Measurements from ENCODE around the gene SIRPG. TPM values are rescaled to one million over a fixed set of nuclear protein-coding genes. Genes with fewer than 3 reads are reported as not detected.

SIRPG gene
- total and polyA plus RNA-seq, 2 of the 8 experiments (the other 6 are each of a cell fraction or from before 2014, with no cell fraction given): 0.08 TPM; not detected in 1

DNA sequence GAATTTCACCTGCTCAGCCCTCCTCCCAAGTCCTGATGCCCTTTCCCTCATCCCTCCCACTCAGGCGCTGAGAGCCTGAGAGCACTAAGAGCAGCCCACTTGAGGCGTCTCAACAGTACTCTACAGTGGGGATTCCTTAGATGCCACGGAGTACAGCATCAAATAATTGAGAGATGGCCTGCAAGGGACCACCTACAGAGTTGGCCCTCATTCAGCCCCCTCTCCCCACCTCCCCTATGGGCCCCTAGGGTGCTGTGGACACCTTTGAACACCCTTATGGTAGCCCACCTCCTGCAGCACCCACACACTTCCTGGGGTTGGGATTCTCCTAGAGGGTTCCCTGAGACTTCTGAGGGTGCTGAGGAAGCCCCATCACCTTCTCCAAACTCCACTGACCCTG, 37.1 kb upstream of the SIRPG start (continued):
- TF ChIP-seq, protein P1, sequence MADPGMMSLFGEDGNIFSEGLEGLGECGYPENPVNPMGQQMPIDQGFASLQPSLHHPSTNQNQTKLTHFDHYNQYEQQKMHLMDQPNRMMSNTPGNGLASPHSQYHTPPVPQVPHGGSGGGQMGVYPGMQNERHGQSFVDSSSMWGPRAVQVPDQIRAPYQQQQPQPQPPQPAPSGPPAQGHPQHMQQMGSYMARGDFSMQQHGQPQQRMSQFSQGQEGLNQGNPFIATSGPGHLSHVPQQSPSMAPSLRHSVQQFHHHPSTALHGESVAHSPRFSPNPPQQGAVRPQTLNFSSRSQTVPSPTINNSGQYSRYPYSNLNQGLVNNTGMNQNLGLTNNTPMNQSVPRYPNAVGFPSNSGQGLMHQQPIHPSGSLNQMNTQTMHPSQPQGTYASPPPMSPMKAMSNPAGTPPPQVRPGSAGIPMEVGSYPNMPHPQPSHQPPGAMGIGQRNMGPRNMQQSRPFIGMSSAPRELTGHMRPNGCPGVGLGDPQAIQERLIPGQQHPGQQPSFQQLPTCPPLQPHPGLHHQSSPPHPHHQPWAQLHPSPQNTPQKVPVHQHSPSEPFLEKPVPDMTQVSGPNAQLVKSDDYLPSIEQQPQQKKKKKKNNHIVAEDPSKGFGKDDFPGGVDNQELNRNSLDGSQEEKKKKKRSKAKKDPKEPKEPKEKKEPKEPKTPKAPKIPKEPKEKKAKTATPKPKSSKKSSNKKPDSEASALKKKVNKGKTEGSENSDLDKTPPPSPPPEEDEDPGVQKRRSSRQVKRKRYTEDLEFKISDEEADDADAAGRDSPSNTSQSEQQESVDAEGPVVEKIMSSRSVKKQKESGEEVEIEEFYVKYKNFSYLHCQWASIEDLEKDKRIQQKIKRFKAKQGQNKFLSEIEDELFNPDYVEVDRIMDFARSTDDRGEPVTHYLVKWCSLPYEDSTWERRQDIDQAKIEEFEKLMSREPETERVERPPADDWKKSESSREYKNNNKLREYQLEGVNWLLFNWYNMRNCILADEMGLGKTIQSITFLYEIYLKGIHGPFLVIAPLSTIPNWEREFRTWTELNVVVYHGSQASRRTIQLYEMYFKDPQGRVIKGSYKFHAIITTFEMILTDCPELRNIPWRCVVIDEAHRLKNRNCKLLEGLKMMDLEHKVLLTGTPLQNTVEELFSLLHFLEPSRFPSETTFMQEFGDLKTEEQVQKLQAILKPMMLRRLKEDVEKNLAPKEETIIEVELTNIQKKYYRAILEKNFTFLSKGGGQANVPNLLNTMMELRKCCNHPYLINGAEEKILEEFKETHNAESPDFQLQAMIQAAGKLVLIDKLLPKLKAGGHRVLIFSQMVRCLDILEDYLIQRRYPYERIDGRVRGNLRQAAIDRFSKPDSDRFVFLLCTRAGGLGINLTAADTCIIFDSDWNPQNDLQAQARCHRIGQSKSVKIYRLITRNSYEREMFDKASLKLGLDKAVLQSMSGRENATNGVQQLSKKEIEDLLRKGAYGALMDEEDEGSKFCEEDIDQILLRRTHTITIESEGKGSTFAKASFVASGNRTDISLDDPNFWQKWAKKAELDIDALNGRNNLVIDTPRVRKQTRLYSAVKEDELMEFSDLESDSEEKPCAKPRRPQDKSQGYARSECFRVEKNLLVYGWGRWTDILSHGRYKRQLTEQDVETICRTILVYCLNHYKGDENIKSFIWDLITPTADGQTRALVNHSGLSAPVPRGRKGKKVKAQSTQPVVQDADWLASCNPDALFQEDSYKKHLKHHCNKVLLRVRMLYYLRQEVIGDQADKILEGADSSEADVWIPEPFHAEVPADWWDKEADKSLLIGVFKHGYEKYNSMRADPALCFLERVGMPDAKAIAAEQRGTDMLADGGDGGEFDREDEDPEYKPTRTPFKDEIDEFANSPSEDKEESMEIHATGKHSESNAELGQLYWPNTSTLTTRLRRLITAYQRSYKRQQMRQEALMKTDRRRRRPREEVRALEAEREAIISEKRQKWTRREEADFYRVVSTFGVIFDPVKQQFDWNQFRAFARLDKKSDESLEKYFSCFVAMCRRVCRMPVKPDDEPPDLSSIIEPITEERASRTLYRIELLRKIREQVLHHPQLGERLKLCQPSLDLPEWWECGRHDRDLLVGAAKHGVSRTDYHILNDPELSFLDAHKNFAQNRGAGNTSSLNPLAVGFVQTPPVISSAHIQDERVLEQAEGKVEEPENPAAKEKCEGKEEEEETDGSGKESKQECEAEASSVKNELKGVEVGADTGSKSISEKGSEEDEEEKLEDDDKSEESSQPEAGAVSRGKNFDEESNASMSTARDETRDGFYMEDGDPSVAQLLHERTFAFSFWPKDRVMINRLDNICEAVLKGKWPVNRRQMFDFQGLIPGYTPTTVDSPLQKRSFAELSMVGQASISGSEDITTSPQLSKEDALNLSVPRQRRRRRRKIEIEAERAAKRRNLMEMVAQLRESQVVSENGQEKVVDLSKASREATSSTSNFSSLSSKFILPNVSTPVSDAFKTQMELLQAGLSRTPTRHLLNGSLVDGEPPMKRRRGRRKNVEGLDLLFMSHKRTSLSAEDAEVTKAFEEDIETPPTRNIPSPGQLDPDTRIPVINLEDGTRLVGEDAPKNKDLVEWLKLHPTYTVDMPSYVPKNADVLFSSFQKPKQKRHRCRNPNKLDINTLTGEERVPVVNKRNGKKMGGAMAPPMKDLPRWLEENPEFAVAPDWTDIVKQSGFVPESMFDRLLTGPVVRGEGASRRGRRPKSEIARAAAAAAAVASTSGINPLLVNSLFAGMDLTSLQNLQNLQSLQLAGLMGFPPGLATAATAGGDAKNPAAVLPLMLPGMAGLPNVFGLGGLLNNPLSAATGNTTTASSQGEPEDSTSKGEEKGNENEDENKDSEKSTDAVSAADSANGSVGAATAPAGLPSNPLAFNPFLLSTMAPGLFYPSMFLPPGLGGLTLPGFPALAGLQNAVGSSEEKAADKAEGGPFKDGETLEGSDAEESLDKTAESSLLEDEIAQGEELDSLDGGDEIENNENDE (IDR thresholded peaks at IDR 0.05; ENCODE audit: insufficient replicate concordance, low read length): no peak
- no peak for TF ChIP-seq SAP30 (IDR thresholded peaks at IDR 0.05; ENCODE audit: insufficient read depth, insufficient replicate concordance, low read length)
- TF ChIP-seq CTCF (IDR thresholded peaks at IDR 0.05; ENCODE audit: control extremely low read depth in 1 of 3, insufficient read depth in 1 of 3, low read depth in 1 of 3, low read length in 3 of 3): no peak
- TF ChIP-seq EZH2 (IDR thresholded peaks at IDR 0.05; ENCODE audit: low read depth, low read length, severe bottlenecking): no peak
- TF ChIP-seq YY1 (IDR thresholded peaks at IDR 0.05; ENCODE audit: low read depth, low read length): no peak
